GM19351 (cell line): ENCODE results near the gene CDH4.
"Not testable (repeated sequence)": the region's sequence is repeated elsewhere in the genome, so short reads cannot be mapped to it uniquely, and the experiment has no call there.

Source experiments
- ATAC-seq: cut with Tn5 transposase; IDR thresholded peaks from one replicate; pipeline ENCODE4 v1.9.1; 2021; ENCODE audit warnings: mild to moderate bottlenecking, moderate library complexity; ENCODE audit not compliant: unreplicated experiment

The CDH4 gene

DNA sequence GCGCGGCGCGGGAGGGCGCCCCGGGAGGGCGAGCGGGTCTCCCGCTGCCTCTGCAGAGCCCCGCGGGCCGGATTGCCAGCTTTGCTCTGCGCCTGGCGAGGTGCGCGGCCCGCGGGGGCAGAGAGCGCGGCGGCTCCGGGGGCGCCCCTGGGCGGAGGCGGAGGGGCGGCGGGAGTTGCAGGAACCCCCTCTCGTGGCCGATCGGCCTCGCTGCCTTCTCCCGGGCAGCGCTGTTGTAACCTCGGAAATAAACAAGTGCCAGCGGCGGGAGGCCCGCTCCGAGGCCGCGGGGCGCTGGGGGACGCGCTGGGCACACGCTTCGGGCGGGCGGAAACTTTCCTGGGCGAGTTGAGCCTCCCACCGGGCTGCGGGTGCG, 1.2 kb downstream of the CDH4 start:
- no peak for ATAC-seq

DNA sequence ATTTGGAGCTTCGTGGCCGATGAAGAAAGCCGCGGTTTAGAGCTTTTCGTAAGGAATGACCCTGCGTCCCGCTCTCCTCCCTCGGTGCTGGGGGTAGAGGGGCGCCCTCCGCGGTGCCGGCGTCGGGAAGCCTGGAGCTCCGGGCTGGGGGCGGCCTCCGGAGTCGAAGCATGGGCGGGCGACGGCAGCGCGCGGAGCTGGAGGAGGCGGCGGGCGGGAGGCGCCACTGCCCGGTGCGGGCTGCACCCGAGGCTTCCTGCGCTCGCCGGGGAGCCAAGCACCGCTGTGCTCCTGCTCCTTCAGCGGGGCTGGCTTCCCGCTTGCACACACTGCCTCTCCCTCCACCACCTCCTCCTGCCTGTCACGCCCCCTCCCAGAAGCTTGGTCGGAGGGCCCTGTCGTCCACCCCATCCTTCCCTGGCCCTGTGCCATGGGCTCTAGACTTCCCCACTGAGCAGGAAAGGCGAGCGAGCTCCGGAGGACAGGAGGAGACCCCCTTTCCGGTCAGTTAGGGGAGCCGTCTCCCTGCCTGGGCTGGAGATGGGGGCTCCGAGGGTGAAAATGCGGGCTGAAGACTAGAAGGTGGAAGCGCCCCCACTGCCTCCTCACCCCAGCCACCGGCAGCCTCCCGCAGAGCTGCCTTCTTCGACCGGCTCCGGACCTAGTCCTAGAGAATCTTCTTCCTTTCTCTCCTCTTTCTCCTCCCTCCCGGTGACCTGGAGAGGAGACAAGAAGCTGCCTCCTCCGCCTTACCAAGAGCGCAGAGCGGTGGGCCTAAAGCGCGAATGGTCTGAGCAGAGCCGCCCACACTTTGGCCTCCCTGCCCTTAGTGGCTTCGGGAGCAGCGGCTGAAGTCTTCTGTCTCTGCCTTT, 1.8 kb downstream of the CDH4 start:
- no peak for ATAC-seq

DNA sequence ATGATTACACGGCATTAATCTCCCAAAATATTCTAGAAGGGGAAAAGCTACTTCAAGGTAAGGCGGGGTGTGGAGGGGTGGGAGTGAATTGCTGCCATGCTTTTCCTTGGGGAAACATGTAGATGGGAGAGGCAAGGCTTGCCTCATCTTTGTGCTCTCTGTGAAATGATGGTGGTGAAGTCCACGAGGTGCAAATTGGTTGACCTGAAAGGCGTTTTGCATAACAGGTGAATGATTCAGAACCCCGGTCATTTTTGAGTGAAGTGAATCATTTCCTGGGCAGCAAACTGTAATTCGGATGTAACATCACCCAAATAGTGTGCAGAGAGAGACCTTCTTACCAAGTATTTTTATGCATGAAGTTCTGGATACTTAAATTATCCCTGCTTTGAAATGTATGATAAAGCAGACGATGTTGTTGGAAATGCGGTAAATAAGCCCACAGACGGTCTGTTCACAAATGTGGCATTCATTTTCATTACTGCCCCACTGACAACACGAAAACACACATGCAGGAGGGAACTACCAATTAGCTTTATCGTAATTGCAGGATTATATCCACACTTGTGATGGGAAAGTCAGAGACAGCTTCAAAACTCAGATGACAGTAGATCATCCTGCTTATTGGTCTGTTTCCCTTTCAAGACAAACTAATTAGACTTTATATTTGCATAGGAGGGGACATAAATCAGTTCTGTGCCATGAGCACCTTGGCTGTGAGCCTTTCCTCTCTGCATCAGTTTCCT, 3.0 kb downstream of the CDH4 start:
- no peak for ATAC-seq

DNA sequence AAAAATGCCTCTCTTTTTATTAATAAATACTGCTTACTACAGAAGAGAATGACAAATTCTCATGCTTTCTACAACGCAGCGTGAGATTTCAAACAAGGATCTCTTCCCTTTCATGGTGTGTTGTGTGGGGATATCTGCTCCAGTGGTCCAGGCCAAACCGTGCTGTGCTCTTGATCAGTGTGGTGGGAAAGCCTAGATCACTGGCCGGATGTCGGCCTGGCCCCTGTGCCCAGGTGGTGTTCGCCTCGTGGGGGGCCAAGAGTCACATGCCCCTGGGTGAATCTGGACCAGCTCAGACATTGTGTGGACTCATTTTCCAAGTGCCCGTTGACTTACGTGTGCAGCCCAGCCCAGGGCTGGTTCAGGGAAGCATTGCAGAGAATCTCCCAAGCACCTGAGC, 4.3 kb downstream of the CDH4 start:
- no peak for ATAC-seq

DNA sequence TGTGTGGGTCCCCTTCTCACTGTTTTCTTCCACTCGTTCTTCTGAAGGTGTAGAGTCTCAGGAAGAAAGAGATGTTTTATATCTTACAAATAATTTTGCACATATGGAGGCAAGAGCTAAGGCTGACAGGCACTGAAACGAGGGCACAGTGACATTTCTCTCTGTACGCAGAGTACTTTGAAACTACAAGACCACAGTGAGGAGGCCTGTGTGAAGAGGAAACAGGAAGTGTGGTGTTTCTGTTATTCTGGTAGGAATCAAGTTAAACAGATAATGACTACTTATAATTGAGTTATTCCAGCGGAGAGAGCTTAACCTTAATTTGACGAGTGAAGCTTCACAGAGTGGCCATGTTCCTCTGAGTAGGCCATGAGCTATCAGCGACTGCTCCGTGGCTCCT, 4.8 kb downstream of the CDH4 start:
- ATAC-seq, result no peak

DNA sequence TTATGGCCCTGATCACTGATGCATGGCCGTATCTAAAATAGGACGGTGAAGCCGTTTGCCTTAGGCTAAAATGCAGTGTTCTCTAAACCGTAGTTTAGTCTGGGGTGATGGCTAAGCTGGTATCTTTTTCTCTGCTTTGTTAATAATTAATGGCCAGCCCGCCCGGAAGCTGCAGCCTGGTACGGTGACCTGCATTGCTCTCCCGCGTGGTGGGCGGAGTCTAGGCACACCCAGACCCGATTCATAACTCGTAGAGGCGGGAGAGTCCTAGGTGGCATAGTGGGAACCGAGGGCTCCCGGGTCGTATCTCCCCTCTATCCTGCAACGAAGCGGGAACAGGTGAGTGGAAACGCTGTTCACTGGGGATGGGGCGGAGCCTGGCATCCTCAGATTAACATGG, 5.5 kb downstream of the CDH4 start:
- no peak for ATAC-seq

DNA sequence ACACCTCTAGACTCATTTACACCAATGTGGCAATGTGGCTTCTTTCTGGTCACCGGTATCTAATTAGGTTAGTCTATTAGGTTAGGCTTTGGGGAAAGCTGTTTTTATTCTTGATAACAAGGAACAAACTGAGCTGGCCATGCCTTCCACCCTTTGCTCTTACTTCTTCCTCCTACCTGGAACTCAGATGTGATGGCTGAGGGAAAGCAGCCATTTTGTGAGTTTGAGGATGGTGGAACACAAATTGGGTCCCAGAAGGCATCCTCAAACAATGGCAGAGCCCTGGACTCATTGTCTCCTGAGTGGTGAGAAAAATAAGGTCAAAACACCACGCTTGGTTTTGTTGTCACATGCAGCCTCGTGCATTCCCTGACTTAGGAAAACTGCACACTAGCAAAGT, 7.7 kb downstream of the CDH4 start:
- ATAC-seq, result no peak

DNA sequence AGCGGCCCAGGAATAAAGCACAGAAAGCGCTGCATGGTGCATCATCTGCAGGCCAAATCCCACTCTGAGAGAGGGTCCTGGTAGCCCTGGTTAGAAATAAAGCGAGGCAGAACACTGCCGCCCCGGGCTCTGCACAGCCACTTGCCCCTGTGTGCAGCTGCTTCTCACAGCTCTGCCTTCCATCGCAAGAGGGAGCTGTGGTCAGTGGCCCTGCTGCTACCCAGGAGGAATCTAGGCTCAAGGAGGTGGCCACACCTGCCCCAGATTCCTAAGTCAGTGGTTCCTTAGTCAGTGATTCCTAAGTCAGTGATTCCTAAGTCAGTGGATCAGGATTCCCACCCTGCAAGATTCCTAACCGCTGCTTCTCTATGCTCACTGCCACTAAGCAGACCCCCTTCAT, 8.8 kb downstream of the CDH4 start:
- no peak for ATAC-seq

DNA sequence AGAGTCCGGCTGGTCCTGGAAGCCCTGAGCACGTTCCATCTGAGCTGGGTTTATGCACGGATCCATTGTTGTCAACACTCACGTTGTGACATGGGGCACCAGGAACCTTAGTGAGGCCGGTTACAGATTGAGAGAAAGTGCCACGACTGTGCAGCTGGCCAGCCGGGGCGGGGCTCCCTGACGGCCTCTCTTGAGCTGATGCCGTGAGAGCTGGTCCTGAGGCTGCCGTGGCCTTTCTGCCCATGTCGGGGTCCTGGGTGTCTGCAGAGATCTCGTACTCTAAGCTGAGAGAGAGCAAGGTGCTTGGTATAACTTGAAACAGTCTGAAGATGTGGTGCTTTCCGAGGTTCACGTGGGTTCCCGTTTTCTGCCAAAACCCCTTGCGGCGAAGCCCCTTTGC, 10.0 kb downstream of the CDH4 start:
- ATAC-seq, result no peak

DNA sequence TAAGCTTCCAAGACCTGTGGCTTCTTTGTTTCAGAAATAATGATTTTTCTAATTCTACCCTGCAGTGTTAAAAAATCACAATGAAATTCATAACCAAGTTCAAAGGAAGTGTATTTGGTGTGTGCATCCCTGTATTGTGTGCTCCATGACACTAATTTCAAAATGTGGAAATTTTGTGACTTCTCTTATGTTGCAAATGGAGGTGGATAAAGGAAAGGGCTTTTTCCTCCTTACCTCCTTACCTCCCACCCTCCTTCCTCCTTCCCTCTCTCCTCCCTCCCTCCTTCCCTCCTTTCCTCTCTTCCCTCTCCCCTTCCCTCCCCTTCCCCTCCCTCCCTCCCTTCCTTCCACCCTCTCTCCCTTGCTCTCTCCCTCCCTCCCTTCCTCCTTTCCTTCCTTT, 10.5 kb downstream of the CDH4 start:
- ATAC-seq, result no peak

DNA sequence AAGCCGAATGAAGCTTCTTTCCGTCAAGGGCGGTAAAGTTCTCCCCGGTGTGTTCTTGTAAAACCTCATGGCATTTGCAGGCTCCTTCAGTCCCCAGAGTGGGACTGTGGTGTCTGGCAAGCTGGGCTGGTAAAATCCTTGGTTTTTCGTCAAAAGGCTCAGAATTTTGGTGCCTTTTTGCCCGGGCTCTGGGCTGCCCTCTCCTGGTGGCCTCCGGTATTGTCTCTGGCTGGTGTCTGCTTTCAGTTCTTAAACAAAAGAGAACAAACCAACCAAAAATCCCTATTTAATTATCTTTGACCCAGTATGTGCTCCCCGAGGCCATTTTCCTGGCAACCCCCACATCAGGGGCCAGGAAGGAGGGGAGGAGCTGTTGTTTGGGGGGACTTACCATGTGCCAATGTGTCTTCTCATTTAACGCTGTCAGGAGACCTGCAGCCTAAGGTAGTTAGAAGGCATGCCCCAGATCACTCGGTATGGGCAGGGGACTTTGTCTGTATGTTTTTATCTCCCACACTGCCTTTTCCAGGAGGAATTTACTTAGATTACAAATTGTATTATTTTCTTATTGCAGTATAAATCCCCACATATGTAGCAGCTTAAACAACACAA, 11.1 kb downstream of the CDH4 start:
- ATAC-seq, result no peak

DNA sequence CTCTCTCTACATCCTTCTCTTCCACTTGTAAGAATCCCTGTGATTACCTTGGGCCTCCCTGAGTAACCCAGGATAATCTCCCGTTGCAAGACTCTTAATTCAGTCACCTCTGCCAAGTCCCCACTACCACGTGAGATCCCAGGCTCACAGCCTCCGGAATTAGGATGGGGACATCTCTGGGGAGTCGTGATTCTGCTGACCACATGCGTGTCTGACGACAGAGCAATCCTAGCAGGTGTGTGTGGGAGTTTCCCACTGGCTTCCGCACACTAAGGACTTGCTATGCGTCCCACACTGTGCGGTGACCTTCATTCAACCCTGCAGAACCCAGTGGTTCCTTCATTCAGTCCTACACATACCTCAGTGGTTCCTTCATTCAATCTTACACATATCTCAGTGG, 11.9 kb downstream of the CDH4 start:
- ATAC-seq, result no peak

DNA sequence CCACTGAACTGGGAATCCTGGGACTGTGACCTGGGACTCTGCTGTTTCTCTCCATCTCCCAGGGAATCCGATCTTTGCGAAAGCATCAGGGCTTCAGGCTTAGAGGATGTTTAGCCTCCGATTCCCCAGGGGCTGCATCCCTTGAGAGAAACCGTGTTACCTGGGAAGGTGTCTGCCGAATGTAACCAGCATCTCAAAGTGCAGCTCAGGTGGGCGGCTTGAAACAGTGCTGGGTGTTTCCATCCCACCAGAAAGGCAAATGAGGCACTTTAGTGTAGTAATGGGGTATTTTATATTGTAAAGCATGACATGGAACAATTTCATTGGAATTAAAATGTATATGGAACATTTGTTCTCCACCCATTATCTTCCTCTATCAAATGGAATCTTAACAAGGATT, 15.2 kb downstream of the CDH4 start:
- no peak for ATAC-seq

DNA sequence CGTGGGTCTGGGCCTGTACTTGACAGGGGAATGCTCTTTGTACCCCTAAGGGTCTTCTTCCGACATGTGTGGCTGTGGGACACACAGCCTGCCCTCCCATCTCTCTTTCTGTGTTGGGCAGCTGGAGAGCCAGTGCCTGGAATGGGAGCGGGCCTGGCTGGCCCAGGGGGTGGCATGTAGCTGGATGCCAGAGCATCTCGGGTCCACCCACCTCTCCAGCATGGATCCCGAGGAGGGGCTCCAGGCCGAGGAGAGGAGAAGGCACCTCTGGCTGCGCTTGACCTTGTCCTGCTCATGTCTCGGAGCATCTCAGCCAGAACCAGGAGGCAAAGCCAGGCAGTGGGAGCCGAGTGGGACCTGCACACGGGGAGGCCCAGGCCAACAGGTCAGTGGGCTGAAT, 16.0 kb downstream of the CDH4 start:
- ATAC-seq, result no peak

DNA sequence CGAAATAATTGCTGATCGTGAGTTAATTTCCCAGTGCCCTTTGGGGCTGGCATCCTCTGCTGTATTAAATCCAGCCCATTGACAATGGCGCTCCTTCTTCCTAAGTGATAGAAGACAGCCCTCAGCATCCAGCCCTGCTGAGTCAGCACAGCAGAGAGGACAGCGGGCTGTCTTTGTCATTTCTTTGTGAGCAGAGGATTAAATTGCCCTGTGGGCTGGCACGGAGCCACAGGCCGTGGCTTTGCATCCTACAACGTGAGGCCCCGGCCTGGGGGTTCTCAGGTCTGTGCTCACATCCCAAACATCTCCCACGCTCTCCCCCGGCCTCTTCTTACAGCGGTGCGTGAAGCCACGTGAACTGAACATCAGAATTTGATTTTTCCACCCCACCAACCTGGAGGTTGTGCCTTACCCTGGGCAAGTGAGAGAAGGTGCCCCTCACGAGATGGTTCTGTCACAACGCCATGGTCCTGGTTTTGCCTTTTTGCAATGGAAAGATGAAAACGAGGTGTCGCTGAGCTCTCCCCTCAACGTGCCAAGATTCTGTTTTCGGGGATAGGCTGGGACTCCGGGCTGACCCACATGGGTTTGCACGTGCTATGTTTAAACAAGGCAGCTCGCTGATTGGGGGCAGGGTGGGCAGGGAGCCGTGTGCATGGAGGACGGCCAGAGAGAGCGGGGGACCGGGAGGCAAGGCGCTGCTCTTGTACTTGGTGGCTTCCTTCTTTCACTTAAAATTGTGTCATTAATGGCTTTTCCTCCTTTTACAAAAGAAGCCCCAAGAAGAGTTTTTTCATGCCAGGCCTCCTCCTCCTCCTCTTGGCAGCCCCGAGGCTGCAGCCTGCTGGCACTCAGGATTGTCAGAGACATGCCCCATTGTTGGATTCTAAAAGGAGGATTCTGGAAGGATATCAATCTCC, 19.5 kb downstream of the CDH4 start:
- ATAC-seq, result no peak

DNA sequence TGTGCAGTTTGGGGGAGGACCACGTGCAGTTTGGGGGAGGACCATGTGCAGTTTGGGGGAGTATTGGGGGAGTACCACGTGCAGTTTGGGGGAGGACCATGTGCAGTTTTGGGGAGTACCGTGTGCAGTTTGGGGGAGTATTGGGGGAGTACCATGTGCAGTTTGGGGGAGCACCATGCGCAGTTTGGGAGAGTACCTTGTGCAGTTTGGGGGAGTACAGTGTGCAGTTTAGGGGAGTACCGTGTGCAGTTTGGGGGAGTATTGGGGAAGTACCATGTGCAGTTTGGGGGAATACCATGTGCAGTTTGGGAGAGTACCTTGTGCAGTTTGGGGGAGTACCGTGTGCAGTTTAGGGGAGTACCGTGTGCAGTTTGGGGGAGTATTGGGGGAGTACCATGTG, 21.0 kb downstream of the CDH4 start:
- not testable (repeated sequence) for ATAC-seq

DNA sequence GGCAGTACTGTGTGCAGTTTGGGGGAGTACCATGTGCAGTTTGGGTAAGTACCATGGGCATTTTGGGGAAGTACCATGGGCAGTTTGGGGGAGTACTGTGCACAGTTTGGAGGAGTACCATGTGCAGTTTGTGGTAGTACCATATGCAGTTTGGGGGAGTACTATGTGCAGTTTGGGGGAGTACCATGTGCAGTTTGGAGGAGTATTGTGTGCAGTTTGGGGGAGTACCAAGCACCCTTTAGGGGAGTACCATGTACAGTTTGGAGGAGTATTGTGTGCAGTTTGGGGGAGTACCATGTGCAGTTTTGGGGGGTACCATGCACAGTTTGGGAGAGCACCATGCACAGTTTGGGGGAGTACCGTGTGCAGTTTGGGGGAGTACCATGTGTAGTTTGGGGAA, 21.6 kb downstream of the CDH4 start:
- not testable (repeated sequence) for ATAC-seq

DNA sequence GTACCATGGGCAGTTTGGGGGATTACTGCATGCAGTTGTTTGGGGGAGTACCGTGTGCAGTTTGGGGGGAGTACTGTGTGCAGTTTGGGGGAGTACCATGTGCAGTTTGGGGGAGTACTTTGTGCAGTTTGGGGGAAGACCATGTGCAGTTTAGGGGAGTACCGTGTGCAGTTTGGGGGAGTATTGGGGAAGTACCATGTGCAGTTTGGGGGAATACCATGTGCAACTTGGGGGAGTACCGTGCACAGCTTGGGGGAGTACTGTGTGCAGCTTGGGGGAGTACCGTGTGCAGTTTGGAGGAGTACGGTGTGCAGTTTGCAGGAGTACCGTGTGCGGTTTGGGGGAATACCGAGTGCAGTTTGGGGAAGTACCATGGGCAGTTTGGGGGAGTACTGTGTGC, 22.3 kb downstream of the CDH4 start:
- ATAC-seq, result no peak

DNA sequence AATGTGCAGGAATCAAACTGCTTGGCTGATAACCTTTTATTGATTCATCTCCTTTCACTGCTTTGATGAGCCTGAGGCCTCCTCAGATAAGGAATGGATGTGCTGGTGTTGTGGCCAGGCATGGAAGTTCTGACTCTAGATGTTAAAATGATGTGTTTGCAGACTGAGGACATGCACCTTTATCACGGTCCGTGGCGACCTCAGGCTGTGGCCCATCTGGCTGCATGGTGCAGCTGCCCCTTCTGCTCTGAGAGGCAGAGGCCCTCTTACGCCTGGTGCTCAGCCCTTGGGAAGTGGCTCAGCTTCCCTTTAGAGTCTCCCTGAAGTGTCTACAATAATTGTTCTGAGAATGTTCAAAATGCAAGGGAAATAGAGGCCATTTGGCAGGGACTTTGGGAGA, 26.2 kb downstream of the CDH4 start:
- no peak for ATAC-seq

DNA sequence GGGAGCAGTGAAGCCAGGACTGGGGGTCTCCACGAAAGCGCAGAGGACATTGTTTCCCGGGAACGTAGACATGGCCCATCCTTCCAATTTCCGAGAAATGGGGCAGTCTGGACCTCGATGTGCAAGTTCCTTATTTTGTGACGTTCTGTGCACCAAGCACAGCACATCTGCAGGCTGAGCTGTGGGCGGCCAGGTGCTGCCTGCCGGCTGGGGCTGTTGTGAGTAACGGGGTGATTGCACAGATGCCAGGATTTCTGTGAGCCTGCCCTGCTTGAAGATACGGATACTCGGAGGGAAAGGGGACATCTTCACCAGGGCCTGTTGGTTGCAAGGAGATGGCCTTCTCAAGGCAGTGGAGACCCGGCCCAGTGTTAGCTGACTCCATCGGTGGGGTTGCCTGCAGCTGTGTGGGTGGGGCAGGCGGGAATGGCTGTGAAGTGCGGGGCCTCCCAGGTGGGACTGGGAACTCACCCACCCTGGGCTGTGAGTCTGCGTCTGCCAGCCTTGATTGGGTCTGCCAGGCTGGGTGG, 27.6 kb downstream of the CDH4 start:
- no peak for ATAC-seq
